GM12878 (cell line): ENCODE measurements around the gene OR4D2. TPM values are rescaled to one million over a fixed set of nuclear protein-coding genes. Genes with fewer than 3 reads are reported as not detected.

ENCODE experiments used
- ATAC-seq: fragments of 200-7000 bp; cut with Tn5 transposase; 3 replicates; pipeline ENCODE4 v1.9.1; 2020; ENCODE audit warnings: mild to moderate bottlenecking, moderate library complexity
- BruUV-seq: library from RNA; stranded (reverse); fragments of 400-500 nt; replicated peaks from 2 replicates; lab custom pipeline; 2021; lab: Mats Ljungman, UMichigan
- CTCF ChIA-PET: fragments of 300-600 bp; sonication (Branson Sonifier 250); formaldehyde crosslinking; extraction: SDS; loops from one replicate; lab custom pipeline; 2021; ENCODE audit warnings: inconsistent platforms; lab: Yijun Ruan, JAX
- POLR2A ChIA-PET: fragments of 350-600 bp; formaldehyde crosslinking; extraction: SDS; loops from one replicate; lab custom pipeline; 2021; ENCODE audit warnings: inconsistent platforms; lab: Charles Lee
- RAD21 ChIA-PET: fragments of 300-600 bp; sonication (Branson Sonifier 250); formaldehyde crosslinking; loops from one replicate; lab custom pipeline; 2023; ENCODE audit warnings: antibody characterized with exemption; ENCODE audit not compliant: unreplicated experiment; lab: Charles Lee
- SMC1A ChIA-PET: fragments of 300-600 bp; sonication (Branson Sonifier 250); formaldehyde crosslinking; loops from one replicate; lab custom pipeline; 2023; ENCODE audit not compliant: unreplicated experiment, uncharacterized antibody; lab: Charles Lee
- DNase-seq: peaks from one replicate; pipeline ENCODE4 v3.0.0-alpha.2; 2011; ENCODE audit warnings: low read depth, low spot score
- FAIRE-seq: peaks from 3 replicates; lab custom pipeline; 2011; peaks lifted over from hg19 to GRCh38; lab: Jason Lieb, UNC
- H2AFZ ChIP-seq: 2 replicates; pipeline ENCODE4 v1.6.0; 2011; ENCODE audit warnings: low read depth, low read length, control low read depth; ENCODE audit not compliant: control insufficient read depth
- H3K27ac ChIP-seq: 2 replicates; pipeline ENCODE4 v1.5.1; 2011; ENCODE audit warnings: control low read depth; ENCODE audit not compliant: control insufficient read depth, insufficient read depth
- H3K27me3 ChIP-seq, 2 experiments: replicated peaks in 1 of 2; 2 replicates each; pipeline versions ENCODE4 v1.6.0 to v1.6.1; 2011; ENCODE audit warnings: low read length in 1 of 2; ENCODE audit not compliant: control insufficient read depth in 2 of 2, insufficient read depth in 2 of 2
- H3K36me3 ChIP-seq, 2 experiments: 2 replicates each; pipeline ENCODE4 v1.5.1; 2011; ENCODE audit warnings: low read length in 1 of 2; ENCODE audit not compliant: control insufficient read depth in 2 of 2, insufficient read depth in 2 of 2
- H3K4me1 ChIP-seq: 2 replicates; pipeline ENCODE4 v1.6.1; 2011; ENCODE audit warnings: mild to moderate bottlenecking, low read length, moderate library complexity, mixed read lengths; ENCODE audit not compliant: control insufficient read depth, insufficient read depth
- H3K4me2 ChIP-seq: 2 replicates; pipeline ENCODE4 v1.6.0; 2011; ENCODE audit warnings: control low read depth; ENCODE audit not compliant: control insufficient read depth, insufficient read depth
- H3K4me3 ChIP-seq: fragments of 200-600 bp; sonication (generic); 2 replicates; pipeline ENCODE4 v1.5.1; 2016
- H3K79me2 ChIP-seq: 2 replicates; pipeline ENCODE4 v1.6.0; 2011; ENCODE audit warnings: low read length; ENCODE audit not compliant: control insufficient read depth, insufficient read depth
- H3K9ac ChIP-seq: 2 replicates; pipeline ENCODE4 v1.8.0; 2011; ENCODE audit warnings: low read length, control low read depth, mixed read lengths; ENCODE audit not compliant: control insufficient read depth, insufficient read depth
- H3K9me3 ChIP-seq: replicated peaks from 3 replicates; pipeline ENCODE4 v1.5.1; 2011; ENCODE audit warnings: mild to moderate bottlenecking, low read length; ENCODE audit not compliant: control insufficient read depth, insufficient read depth
- H4K20me1 ChIP-seq: 2 replicates; pipeline ENCODE4 v1.6.0; 2011; ENCODE audit not compliant: control insufficient read depth, insufficient read depth
- BCL3 ChIP-seq: IDR thresholded peaks from 2 replicates; pipeline ENCODE4 v1.6.1; 2011; ENCODE audit warnings: borderline replicate concordance, low read depth, mild to moderate bottlenecking, moderate library complexity, low read length; ENCODE audit not compliant: insufficient read depth, poor library complexity, severe bottlenecking
- CUX1 ChIP-seq: IDR thresholded peaks from 2 replicates; pipeline ENCODE4 v1.6.1; 2012; ENCODE audit warnings: improper control_type of control experiment, low read depth, low read length; ENCODE audit not compliant: insufficient replicate concordance
- MTA2 ChIP-seq: fragments of 450-650 bp; IDR thresholded peaks from 2 replicates; pipeline ENCODE4 v1.6.1; 2016; ENCODE audit warnings: low read depth, mild to moderate bottlenecking, moderate library complexity
- NBN ChIP-seq: fragments of 450-650 bp; IDR thresholded peaks from 2 replicates; pipeline ENCODE4 v1.6.1; 2016
- RB1 ChIP-seq: fragments of 450-650 bp; formaldehyde crosslinking; IDR thresholded peaks from 2 replicates; pipeline ENCODE4 v1.6.1; 2017; ENCODE audit warnings: mild to moderate bottlenecking, borderline replicate concordance
- SREBF2 ChIP-seq: IDR thresholded peaks from 2 replicates; pipeline ENCODE4 v1.6.1; 2012; ENCODE audit warnings: mild to moderate bottlenecking, low read length
- STAT3 ChIP-seq: IDR thresholded peaks from 2 replicates; pipeline ENCODE4 v1.6.1; 2011; ENCODE audit warnings: low read depth, low read length, improper control_type of control experiment
- TAF1 ChIP-seq: IDR thresholded peaks from 2 replicates; pipeline ENCODE4 v1.6.1; 2011; ENCODE audit warnings: mild to moderate bottlenecking, low read depth, low read length, borderline replicate concordance
- USF1 ChIP-seq: IDR thresholded peaks from 2 replicates; pipeline ENCODE4 v1.6.1; 2011; ENCODE audit warnings: borderline replicate concordance, low read depth, mild to moderate bottlenecking, moderate library complexity, mixed read lengths, low read length; ENCODE audit not compliant: insufficient read depth; ENCODE audit errors: extremely low read length
- WGBS: methylation state at CpG from one replicate; pipeline ENCODE4 v1.1.6; 2016; ENCODE audit warnings: low lambda C conversion rate; ENCODE audit not compliant: insufficient replicate concordance, insufficient coverage; ENCODE audit errors: missing lambda C conversion rate; 5-methylcytosine and 5-hydroxymethylcytosine counted together
- in situ Hi-C: fragments of 300-500 bp; cut with MboI; formaldehyde crosslinking; loops from 9 replicates; pipeline ENCODE4 v1.14.3; 2018; ENCODE audit warnings: mixed read lengths
- intact Hi-C: fragments of 100-400 bp; cut with micrococcal nuclease; formaldehyde crosslinking; loops from one replicate; pipeline ENCODE4 v1.14.2; 2022; ENCODE audit not compliant: unreplicated experiment
- polyA plus RNA-seq, 11 experiments: library from polyadenylated mRNA; depleted of rRNA in 4 of 11; unstranded in 6 of 11; stranded (reverse) in 5 of 11; fragments of >200 nt; fragmentation: Nextera tagmentation in 4 of 11; fragmentation: Illumina TruSeq in 1 of 11; extraction: Ambion mirVana in 4 of 11; extraction: Trizol in 1 of 11; gene quantifications; 1 replicate in 1 of 11; 2 replicates in 10 of 11; pipeline versions ENCODE4 v1.2.1 to v1.2.3, GENCODE V29; 2011 to 2016; ENCODE audit warnings: inconsistent platforms in 2 of 11, missing spikeins in 2 of 11, low read depth in 1 of 11
- total RNA-seq, 4 experiments: library from RNA; depleted of rRNA in 3 of 4; stranded (reverse); fragments of >200 nt in 3 of 4; fragmentation: Illumina TruSeq in 1 of 4; extraction: Trizol in 1 of 4; gene quantifications; 2 replicates each; pipeline versions ENCODE4 v1.2.1 to v1.2.3, GENCODE V29; 2013 to 2021

OR4D2 gene
- total and polyA plus RNA-seq, 10 of the 15 experiments (the other 5 are each of a cell fraction or from before 2014, with no cell fraction given) = 0.04 TPM; not detected in 9

GRCh38 chr17:58195518-58196123, 28.8 kb downstream of the OR4D2 start (continued):
- TF ChIP-seq USF1 (no peak), MTA2 (no peak), RB1 (no peak), CUX1 (no peak)
- TF ChIP-seq, all 136 proteins: peak for 0

GRCh38 chr17:58196610-58197009, 29.8 kb downstream of the OR4D2 start:
- Histone ChIP-seq H3K4me3 (no peak overlapping the region), H3K27me3 (peaks cover 0 to 4% of the 10 kb centered on the region in 2 experiments; a peak in 2 of 4 replicates), H3K4me1 (peaks cover 3% of the 10 kb centered on the region), H3K4me2 (no peak overlapping the region), H3K9me3 (no peaks in the 10 kb centered on the region), H3K27ac (no peak overlapping the region), H2AFZ (no peak overlapping the region), H4K20me1 (no peaks in the 10 kb centered on the region), H3K79me2 (no peaks in the 10 kb centered on the region), H3K9ac (no peak overlapping the region), H3K36me3 (no peaks in the 10 kb centered on the region)
- ChIA-PET CTCF (no interaction called here), POLR2A (interaction anchor here (0.6 kb wide), 1 partner anchor 154 kb away, joined by 7 read pairs; no protein-coding TSS in a partner anchor), SMC1A (no interaction called here), RAD21 (no interaction called here)
- TF ChIP-seq NBN (no peak), SREBF2 (no peak), BCL3 (no peak), STAT3 (no peak), TAF1 (no peak)
- WGBS = 60% methylated on average over 7 of the region's 7 CpGs
- BruUV-seq = no TSS peak
- ATAC-seq = no peak
- intact Hi-C loops = no loop called here
- no peak for FAIRE-seq
- in situ Hi-C loops = no loop called here
- DNase-seq = no peak
